MM.1S (cell line): ENCODE data around the gene CKS2.

Source experiments
- CTCF ChIP-seq: fragments of 300-600 bp; sonication (generic); IDR thresholded peaks from 2 replicates; pipeline ENCODE4 v1.5.1; 2016; ENCODE audit warnings: antibody characterized with exemption, low read length, mixed read lengths
- EZH2phosphoT487 ChIP-seq: fragments of 300-600 bp; sonication (generic); IDR thresholded peaks from 2 replicates; pipeline ENCODE4 v1.6.1; 2018; ENCODE audit warnings: antibody characterized with exemption, low read length

GRCh38 chr9:89358985-89359384, 48.0 kb downstream of the CKS2 start:
- TF ChIP-seq CTCF: no peak
- TF ChIP-seq EZH2phosphoT487: no peak
